Fibroblast of upper back skin (primary cell): ENCODE data around the gene MATR3.
A peak's percentile ranks its signal among the peaks of the same experiment; 100 is the strongest.

Source experiments
- DNase-seq: peaks from one replicate; pipeline ENCODE4 v3.0.0-alpha.2; 2013

Gene MATR3

DNA sequence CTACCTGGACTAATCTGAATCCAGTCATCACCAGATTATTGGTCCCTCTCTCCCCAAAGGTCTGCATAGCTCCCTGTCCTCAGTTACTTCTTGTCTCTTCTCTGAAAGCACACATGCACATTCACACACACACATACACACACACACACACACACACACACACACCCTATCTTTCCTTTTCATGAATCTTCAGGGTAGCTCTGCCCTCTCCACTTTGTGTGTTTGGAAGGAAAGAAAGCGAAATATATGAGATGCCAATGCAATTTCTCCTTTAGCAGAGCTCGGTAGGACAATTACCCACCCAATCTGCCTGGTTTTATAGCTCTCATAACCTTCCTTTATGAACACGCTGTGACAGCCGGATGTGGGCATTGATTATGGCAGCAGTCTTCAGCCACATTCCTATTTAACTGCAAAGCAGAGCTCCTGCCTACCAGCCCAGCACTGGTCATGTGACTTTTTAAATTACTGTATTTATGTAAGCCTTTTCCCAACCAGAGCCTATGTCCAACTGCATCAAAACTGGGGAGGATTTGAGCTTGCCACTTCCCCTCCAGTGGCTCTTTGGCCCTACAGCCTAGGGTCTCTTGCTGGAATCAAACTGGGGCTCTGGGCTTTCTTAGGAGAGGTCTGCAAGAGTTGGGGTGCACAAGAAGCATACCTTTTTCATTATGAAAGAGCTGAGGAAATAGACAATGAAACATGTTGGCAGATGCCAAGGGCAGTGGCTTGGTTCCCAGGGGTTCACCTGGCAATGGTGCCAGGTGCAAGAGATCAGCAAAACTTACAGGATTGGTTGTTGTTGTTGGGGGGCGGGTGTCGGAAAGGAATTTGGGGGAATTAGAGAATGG is 20.8 kb upstream of the MATR3 start:
- DNase-seq = peak; percentile 25

DNA sequence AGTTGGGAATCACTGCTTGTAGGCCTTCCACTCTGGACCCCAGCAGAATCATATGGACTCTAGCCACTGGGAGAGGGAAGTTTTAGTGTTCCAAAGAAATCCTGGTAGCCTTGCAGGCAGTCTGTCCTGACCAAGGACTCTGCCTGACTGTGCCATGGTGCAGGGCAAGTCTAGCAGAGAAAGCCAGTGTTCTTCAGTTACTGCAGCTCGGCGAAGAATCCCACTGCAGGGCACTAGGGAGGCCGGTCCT is 20.3 kb upstream of the MATR3 start:
- DNase-seq = no peak

DNA sequence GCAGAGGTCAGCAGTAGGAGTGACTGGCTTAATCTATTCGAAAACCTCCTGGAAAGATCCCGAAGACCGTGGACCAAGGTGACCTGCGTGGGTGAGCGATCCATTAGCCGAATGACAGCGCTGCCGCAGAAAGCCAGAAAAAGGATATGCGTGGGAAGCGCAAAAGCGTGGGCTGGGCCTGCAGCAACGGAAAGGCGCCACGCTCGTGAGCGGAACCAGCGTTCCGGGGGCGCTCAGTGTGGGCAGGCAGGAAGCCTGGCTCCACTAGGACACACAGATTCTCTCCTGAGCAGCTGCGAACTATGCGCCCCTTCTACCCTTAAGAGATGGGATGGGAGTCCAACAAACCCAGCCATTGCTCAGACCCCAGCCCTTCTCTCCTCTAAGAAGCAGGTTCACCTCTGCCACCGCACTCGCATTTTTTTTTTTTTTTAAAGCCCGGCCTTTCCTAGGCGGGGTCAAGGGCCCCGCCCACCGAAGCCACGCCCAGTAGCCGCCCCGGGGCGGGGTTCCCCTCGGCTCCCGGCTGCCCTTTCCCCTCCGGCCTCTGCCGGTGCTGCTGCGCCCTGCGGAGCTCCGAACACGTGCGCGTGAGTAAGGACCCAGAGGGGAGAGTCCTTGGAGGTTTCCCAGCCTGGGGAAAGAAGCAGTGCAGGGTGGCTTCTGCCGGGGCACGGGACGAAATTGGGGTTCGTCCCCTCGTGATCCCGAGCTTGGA is 19.8 kb upstream of the MATR3 start:
- peak; percentile 82 for DNase-seq

GRCh38 chr5:139275536-139275935 is 18.0 kb upstream of the MATR3 start:
- no peak for DNase-seq

DNA sequence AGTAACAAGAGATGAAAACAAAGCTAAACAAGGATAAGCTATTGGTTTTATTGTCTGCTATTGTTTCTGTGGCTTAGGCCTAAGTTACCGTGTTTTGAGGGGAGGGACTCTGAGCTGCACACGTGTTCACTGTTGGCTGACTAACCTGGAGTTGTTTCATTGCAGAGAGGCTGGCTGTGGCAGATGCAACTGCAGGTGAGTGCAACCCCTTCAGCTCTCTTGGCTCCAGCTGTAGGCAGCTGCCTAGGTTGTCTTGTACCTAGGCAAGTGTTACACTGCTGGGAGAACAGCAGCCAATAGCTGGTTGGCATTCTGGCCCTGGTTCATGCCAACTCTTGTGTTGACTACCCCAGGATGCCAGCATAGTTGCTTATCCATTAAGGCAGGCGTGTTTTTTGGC is 17.6 kb upstream of the MATR3 start:
- DNase-seq = no peak

DNA sequence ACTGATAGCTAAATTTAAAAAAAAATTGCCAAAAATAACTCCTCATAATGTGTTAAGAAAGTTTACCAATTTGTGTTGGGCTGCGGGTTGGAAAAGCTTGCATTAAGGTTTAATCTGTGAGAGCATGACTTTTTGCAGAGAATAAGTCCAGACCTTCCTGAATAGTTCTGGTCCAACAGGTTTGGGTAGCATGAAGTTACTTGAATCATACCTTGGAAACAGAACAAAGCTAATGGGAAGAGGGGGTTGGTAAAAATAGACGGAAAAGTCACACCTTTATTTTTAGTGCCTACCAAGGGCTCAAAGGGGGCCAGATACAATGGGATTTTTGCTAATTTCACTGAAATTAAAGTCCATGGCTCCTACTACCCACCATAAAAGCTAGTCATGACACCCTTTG is 17.1 kb upstream of the MATR3 start:
- no peak for DNase-seq

DNA sequence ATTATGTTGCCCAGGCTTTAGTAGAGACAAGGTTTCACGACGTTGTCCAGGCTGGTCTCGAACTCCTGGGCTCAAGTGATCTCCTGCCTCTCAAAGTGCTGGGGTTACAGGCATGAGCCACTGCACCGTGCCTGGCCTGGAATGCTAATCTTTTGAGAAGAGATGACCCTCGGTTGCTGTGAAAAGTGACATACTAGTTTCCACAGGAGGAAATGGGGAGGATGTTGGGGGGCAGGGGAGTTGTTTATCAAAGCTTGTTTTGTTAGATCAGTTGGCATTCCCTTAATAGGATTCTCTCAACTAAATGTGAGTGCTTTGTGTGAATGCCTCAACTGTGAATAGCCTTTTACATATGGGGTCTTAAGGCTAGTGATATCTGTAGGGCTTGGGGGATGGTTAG is 16.4 kb upstream of the MATR3 start:
- no peak for DNase-seq

- no peak for DNase-seq
Observed at GRCh38 chr5:139278540-139279274, 14.8 kb upstream of the MATR3 start.

GRCh38 chr5:139282197-139282557 is 11.4 kb upstream of the MATR3 start:
- no peak for DNase-seq

DNA sequence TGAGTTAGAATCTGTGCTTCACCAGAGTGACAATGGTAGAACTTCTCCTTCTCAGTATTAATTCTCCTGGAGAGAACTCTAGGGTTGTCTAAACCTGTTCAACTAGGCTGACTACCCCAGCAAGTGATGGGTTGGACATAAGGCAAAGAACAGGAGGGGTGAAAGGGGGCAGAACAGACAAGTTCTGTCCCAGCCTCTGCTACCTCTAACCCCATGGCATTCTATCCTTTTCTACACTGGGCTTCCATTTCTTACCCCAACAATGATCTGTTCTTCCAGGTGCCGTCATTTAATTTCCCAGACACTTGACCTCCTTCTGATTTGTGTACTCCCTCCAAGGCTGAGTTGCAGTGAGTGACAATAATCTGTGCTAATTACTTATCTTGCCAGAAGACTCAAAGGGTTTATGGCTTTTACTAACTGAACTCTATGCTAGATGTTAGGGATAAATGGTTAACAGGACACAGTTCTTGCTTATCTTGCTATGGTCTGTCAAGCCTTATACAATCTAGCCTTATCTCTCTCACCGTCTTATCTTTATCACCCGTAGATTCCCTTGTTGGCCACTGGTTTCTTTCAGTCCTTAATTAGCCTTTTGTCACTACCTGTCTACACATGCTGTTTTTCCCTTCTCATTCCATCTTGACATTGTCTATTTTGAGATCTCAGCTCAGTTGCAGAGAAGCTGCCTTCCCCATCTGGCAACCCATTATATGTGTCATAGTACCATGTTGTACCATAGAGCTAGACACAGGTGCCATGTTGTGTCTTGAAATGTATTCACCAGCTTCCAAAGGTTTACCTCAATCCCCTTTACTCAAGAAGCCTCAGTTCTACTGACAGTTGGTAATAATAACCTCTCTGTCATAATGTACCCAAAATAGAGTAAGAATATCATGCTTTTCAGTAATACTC is 10.0 kb upstream of the MATR3 start:
- DNase-seq = no peak

- no peak for DNase-seq
Observed at GRCh38 chr5:139284295-139284694, 9.2 kb upstream of the MATR3 start.

- DNase-seq = no peak
Observed at GRCh38 chr5:139285651-139286392, 7.7 kb upstream of the MATR3 start.

GRCh38 chr5:139287890-139288635 is 5.5 kb upstream of the MATR3 start:
- no peak for DNase-seq

GRCh38 chr5:139291051-139291450 is 2.5 kb upstream of the MATR3 start:
- no peak for DNase-seq

DNA sequence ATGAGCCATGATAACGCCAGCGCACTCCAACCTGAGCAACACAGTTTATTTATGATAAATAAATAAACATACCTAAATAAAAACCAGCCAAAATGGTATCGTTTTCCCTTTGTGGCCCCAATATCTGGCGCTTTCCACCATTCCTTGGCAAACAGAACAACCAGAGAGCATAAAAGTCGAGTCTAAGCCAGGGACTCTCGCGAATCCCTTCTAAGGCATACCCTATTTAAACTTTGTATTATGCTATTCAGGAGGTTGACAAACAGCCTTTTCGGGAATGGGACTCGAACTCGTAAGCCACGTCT is 386 bp upstream of the MATR3 start:
- DNase-seq = no peak

GRCh38 chr5:139294374-139295165 is 1.0 kb downstream of the MATR3 start:
- peak; percentile 81 for DNase-seq

GRCh38 chr5:139295346-139296057 is 2.0 kb downstream of the MATR3 start:
- no peak for DNase-seq

- no peak for DNase-seq
Observed at GRCh38 chr5:139296198-139296597, 2.7 kb downstream of the MATR3 start.

- DNase-seq = no peak
Observed at GRCh38 chr5:139296862-139297326, 3.4 kb downstream of the MATR3 start.
